HFFc6 (cell line): ENCODE data around the gene HS6ST3. TPM values are rescaled to one million over a fixed set of nuclear protein-coding genes. Genes with fewer than 3 reads are reported as not detected.

Experiments
- DNase-seq: peaks from one replicate; pipeline ENCODE4 v3.0.0-alpha.2; 2018
- H3K27ac Mint-ChIP-seq: 2 replicates; pipeline ENCODE4 v1.8.0; 2020; ENCODE audit warnings: mild to moderate bottlenecking, mixed read lengths
- H3K27me3 Mint-ChIP-seq: 2 replicates; pipeline ENCODE4 v1.8.0; 2021; ENCODE audit warnings: mild to moderate bottlenecking, moderate library complexity, mixed read lengths; ENCODE audit not compliant: insufficient read depth
- H3K36me3 Mint-ChIP-seq: 2 replicates; pipeline ENCODE4 v1.8.0; 2021; ENCODE audit warnings: low read depth, mixed read lengths
- H3K4me1 Mint-ChIP-seq: 2 replicates; pipeline ENCODE4 v1.8.0; 2020; ENCODE audit warnings: low read depth, mixed read lengths
- H3K4me3 Mint-ChIP-seq: 2 replicates; pipeline ENCODE4 v1.8.0; 2020; ENCODE audit warnings: mild to moderate bottlenecking, moderate library complexity, mixed read lengths
- H3K9me3 Mint-ChIP-seq: 2 replicates; pipeline ENCODE4 v1.8.0; 2020; ENCODE audit warnings: mild to moderate bottlenecking, mixed read lengths
- total RNA-seq, 6 experiments: library from RNA; stranded (reverse); fragmentation: NEBNext Ultra II Directional; extraction: Animal tissue kit (Norgen Biotek cat#: 25700); gene quantifications; 2 replicates in 1 of 6; 3 replicates in 5 of 6; pipeline ENCODE4 v1.2.3, GENCODE V29; 2021
- TF ChIP-seq, protein P1 (sequence below): fragments of 200-600 bp; sonication (generic); IDR thresholded peaks from 2 replicates; pipeline ENCODE4 v1.5.0; 2021; ENCODE audit warnings: antibody characterized with exemption, mild to moderate bottlenecking

HS6ST3 gene
- total RNA-seq, 6 experiments from 2014 or later, result not detected

DNA sequence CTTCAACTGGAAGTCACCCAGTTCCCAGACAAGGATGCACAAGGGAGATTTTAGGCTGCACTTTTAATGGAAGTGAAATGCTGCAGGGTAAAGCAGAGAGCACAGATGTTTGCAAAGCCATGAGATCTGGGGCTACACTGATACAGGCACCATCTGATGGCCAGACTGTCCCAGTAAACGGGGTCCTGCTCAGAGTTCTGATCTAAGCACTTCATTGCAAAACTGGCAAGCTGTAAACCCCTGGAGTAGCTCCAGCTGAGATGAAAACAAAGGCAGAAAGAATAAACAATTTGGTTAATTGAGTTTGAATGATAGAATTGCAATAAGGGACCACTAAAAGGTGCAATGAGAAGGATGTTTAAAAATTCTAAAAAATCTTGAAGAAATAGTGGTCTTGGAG is 707.2 kb downstream of the HS6ST3 start:
- no peaks in the 10 kb centered on the region for H3K36me3 Mint-ChIP-seq
- H3K27me3 Mint-ChIP-seq, result no peaks in the 10 kb centered on the region; the same call in 1 of the 2 replicates
- peaks cover 40% of the 10 kb centered on the region for H3K9me3 Mint-ChIP-seq
- H3K4me1 Mint-ChIP-seq, result no peaks in the 10 kb centered on the region
- no peak for DNase-seq
- TF ChIP-seq, protein P1, sequence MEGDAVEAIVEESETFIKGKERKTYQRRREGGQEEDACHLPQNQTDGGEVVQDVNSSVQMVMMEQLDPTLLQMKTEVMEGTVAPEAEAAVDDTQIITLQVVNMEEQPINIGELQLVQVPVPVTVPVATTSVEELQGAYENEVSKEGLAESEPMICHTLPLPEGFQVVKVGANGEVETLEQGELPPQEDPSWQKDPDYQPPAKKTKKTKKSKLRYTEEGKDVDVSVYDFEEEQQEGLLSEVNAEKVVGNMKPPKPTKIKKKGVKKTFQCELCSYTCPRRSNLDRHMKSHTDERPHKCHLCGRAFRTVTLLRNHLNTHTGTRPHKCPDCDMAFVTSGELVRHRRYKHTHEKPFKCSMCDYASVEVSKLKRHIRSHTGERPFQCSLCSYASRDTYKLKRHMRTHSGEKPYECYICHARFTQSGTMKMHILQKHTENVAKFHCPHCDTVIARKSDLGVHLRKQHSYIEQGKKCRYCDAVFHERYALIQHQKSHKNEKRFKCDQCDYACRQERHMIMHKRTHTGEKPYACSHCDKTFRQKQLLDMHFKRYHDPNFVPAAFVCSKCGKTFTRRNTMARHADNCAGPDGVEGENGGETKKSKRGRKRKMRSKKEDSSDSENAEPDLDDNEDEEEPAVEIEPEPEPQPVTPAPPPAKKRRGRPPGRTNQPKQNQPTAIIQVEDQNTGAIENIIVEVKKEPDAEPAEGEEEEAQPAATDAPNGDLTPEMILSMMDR, result no peak
- H3K27ac Mint-ChIP-seq, result no peak overlapping the region
- no peak overlapping the region for H3K4me3 Mint-ChIP-seq

DNA sequence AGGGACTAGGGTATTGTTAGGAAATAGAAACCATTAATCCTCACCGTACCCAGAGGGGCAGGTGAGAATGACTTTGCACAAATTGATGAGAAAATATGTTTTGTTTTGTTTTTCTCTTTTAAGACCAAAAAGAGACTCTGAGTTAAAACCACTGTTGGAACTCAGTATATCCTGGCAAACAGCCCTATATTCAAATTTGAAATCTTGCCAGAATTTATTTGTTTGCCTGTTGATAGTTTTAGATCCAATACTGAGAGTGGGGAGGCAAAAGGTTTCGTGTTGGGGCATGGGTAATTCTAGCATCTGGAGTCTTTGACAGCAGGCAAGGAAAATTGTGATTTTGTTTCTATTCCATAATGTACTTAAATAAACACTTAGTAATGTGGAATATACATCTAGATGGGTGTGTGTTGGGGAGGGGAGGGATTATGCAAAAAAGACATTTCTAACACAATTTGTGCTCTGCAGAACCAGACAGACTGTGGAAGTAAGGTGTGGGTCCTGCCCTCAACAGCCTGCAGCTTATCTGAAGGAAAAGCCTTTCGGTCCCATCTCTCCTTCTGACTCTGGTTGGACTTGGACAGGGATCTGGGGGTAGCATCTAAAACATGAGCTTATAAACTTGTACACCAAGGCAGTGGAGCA is 713.7 kb downstream of the HS6ST3 start:
- no peak for DNase-seq
- Mint-ChIP-seq H3K4me1 (no peaks in the 10 kb centered on the region), H3K27ac (no peak overlapping the region), H3K36me3 (no peaks in the 10 kb centered on the region; the same call in 1 of the 2 replicates), H3K4me3 (no peak overlapping the region), H3K9me3 (peaks cover 43% of the 10 kb centered on the region), H3K27me3 (no peaks in the 10 kb centered on the region; the same call in 1 of the 2 replicates)
- TF ChIP-seq, protein P1, result no peak

DNA sequence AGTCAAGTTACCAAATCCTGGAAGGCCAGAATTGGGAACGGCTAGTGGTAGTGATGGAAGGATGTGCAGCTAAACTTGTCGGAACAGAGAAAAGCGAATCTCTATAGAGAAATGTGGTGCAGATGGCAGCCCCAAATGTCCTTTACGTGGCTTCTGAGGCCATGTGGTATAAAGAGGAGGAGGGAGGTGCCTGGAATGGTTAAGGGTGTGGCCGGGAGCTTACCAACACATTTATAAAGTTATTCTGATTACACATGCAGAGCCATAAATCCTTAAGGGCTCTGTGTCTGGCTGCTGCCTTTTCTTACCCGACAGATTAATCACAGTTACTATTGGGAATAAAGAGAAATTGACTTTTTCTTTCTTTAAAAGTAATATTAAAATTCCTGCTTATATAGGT is 714.3 kb downstream of the HS6ST3 start:
- no peak for DNase-seq
- Mint-ChIP-seq H3K9me3 (peaks cover 47% of the 10 kb centered on the region), H3K27me3 (no peaks in the 10 kb centered on the region; the same call in 1 of the 2 replicates), H3K36me3 (no peaks in the 10 kb centered on the region; the same call in 1 of the 2 replicates), H3K4me3 (no peak overlapping the region), H3K4me1 (no peaks in the 10 kb centered on the region), H3K27ac (no peak overlapping the region)
- TF ChIP-seq, protein P1, result no peak

DNA sequence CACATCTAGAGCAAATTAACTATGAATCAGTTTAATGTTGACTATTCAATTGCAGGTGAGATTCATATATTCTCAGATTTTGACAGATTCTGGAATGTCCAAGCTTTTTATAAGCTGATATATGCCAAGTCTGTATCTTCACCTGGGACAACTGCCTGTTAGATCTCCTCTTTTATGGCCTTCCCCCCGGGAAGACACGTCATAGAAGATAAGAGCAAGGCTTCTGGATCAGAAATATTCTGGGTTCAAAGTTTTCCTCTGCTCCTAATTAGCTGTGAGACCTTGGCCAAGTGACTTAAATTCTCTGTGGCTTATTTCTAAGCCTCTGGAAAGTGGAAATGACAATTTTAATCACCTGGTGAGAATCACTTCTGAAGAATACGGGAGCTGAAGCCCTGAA is 716.8 kb downstream of the HS6ST3 start:
- H3K27me3 Mint-ChIP-seq, result no peaks in the 10 kb centered on the region; the same call in 1 of the 2 replicates
- peaks cover 53% of the 10 kb centered on the region for H3K9me3 Mint-ChIP-seq
- TF ChIP-seq, protein P1, result no peak
- no peak for DNase-seq
- no peak overlapping the region for H3K27ac Mint-ChIP-seq
- H3K4me3 Mint-ChIP-seq, result no peak overlapping the region
- no peaks in the 10 kb centered on the region for H3K4me1 Mint-ChIP-seq
- H3K36me3 Mint-ChIP-seq, result no peaks in the 10 kb centered on the region; the same call in 1 of the 2 replicates

DNA sequence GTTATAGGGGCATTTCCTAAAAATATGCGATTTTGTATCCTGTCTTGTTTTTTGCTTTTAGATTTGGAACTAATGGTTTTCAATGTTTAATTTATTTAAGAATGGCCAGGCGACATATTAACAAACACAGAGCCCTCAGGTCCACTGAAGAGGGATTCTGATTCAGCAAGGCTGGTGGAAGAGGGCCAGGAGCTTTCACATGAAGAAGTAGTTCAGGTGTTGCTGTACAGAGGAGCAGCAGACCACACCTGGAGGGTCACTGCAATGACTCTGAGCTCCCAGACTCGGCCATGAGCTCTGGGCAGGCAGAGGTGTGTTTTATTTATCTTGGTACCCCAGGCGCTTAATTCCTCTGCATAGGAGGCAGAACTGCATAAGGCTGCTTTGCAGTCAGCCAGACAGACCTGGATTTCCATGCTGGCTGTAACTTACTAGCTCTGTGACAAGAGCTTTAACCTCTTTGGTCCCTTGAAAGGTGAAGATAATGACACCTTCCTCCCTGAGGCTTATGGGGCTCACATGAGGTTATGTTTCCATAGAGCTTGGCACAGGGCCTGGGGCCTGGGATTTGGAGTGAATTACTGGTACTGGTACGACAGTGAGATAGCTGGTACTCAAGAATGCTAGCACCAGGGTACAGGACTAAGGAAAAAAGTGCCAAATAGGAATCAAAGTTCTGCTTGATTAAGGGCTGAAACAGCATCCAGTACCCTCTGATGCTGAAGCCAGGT is 719.6 kb downstream of the HS6ST3 start:
- Mint-ChIP-seq H3K4me3 (no peak overlapping the region), H3K36me3 (no peaks in the 10 kb centered on the region; the same call in 1 of the 2 replicates), H3K27me3 (no peaks in the 10 kb centered on the region; the same call in 1 of the 2 replicates), H3K4me1 (no peaks in the 10 kb centered on the region), H3K9me3 (peaks cover 45% of the 10 kb centered on the region), H3K27ac (no peak overlapping the region)
- DNase-seq, result no peak
- TF ChIP-seq, protein P1, result no peak
